Activated naive CD4-positive, alpha-beta T cell treated with Interleukin-2 at 50 U/mL for 16 hours (primary cell): ENCODE measurements around the gene DMD.

Experiments
- DNase-seq: peaks from one replicate; pipeline ENCODE4 v3.0.0-alpha.2; 2020

The DMD gene

DNA sequence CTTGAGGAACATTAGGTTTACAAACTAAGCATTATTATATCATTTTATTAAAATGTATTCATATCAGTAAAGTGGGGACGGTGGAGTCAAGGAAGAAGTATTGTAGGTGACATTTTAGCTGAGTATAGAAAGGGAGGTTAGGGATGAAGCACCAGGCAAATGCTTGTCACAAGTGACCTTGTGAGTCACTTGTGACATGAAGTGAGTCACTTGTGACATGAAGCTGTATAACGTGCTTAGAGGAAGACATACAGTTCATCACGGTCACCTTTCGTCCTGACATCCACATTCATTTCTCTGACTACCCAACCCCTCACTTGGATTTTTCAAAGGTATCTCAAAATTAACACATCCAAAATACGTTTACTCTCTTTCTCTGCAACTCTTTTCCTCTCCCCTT, 1034.8 kb downstream of the DMD start:
- no peak for DNase-seq

- DNase-seq: no peak
These were observed 1040.9 kb downstream of the DMD start for GRCh38 chrX:32170481-32170880.

GRCh38 chrX:32155044-32155638, 1056.2 kb downstream of the DMD start:
- no peak for DNase-seq

- no peak for DNase-seq
These were observed 1057.8 kb downstream of the DMD start for GRCh38 chrX:32153585-32153984.

DNA sequence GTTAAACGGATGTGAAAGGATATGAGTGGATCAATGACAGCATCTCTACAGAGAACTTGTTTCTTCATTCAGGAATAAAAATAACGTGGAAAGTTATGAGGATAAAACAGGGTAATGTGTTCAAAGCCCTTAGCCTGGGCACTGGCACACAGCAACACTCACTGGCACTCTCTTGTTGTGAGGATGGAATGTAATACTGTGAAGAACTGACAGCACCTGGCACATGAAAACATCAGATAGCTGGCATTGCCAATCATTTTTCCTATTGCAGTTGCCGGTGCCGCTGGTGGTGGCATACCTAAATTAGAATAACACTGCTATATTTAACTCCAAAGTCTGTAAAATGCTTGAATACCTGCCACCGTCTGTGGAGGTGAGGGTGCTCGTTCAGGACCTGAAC, 1061.2 kb downstream of the DMD start:
- DNase-seq: no peak

DNA sequence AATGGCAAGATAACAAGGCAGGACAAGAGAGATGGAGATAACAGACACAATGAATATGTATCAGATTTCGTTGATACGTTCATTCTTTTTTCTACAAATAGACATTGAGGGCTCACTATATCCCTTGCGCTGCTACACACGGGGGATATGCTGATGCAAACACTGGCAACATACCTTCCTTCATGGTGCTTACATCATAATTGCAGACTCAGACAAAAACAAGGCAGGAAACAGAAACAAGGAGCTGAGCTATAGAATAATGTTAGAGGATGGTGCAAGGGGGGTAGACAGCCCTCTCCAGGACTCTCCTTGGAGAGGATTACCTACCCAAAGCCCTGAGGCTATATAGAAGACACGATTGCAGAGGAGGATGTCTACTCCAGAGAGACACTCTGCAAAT, 1069.5 kb downstream of the DMD start:
- no peak for DNase-seq

- no peak for DNase-seq
These were observed 1071.9 kb downstream of the DMD start for GRCh38 chrX:32139476-32139875.

GRCh38 chrX:32137525-32137924, 1073.8 kb downstream of the DMD start:
- no peak for DNase-seq

DNA sequence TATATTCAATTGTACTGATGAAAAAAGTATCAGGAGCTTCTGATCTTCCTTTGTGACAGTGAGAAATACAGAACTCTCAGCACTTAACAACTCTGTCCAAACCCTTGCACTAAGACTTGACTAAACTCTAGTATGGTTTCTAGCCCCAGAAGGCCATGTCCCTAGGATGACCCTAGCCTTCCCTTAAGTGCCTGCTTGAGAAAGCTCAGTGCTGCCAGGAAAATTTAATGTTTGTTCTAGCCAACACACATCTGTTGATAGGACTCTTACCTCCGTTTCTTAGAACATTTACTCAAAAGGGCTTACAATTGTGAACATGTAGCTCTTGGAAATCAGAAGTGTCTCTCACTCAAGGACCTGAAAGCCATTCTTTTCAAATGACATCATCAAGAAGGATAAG, 1084.4 kb downstream of the DMD start:
- DNase-seq: no peak

DNA sequence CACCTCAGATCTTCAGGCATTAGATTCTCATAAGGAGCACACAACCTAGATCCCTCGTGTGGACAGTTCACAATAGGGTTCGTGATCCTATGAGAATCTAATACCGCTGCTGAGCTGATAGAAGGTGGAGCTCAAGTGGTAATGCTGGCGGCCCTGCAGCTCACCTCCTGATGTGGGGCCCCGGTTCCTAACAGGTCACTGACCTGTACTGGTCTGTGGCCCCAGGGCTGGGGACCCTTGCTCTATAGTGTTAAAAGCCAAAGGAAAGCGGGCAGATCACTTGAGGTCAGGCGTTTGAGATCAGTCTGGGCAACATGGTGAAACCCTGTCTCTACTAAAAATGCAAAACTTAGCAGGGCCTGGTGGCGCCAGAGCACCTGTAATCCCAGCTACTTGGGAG, 1092.5 kb downstream of the DMD start:
- no peak for DNase-seq

DNA sequence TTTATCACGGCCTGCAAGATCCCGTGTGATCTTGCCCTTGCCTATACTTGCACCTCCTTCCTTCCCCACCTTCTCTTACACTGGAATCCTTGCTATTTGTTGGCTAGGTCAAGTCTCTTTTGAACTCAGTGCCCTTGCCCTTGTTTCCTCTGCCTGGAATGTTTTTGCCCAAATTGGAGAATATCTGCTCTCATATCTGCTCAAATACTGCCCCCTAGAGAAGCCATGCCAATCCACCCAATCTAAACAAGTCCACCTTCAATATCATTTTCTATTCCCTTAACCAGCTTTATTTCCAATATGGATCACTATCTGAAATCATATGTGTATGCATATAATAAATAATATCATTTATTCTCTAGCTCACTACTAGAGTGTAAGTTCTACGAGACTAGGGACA, 1095.3 kb downstream of the DMD start:
- no peak for DNase-seq

DNA sequence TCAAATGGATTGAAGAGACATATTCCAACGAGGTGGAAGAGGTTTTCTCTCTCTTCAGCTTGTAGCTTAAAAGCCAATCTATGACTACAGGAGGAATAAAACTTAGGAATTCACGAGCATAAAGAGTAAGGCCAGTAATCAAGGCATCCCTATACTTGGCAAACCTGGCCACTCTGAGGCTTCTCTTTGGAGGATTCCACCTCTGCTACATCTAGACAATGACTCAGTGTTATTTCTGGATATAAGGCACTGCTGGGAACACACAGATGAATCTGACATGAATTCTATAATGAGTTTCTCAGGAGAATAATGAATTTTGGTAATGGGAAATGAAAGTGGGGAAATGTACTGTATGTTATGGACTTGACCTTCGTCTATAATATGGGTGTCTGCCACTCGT, 1123.7 kb downstream of the DMD start:
- DNase-seq: no peak

GRCh38 chrX:32084757-32085156, 1126.6 kb downstream of the DMD start:
- DNase-seq: no peak

DNA sequence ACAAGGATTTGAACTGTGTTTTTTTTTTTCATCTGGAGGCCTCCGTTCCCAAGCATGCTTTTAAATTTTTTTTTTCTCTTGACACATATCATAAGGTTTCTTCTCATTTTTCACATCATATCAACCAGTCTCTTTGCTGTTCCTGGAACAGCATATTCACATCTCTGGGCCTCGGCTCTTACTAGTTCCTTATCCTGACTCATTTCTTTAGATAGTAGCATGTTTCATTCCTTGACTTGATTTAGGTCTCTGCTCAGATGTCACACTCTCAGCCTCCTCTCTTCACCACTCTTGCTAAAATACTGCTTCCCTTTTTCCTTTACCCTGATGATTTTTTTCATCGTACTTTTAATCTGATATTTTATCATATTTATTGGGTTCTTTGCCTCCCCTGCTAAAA, 1163.1 kb downstream of the DMD start:
- no peak for DNase-seq

- no peak for DNase-seq
These were observed 1166.2 kb downstream of the DMD start for GRCh38 chrX:32045149-32045548.

DNA sequence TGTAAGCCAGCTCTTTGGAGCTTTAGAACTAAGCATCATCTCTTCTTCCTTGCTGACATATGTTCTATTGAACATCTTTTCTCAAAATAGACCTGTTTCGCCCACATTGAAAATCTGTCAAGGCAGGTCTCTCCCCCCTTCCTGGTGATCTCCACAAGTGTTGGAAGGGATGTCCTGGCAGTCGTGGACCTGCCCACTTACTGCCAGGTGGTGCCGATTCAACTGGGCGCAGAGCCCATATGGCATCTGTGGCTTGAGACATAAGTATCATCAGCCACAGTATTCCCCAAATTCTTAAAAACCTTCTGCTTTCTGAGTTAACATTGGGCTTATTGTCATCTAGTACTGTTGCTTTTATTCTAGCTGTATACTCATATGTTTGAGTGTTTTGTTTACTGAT, 1170.2 kb downstream of the DMD start:
- DNase-seq: no peak

DNA sequence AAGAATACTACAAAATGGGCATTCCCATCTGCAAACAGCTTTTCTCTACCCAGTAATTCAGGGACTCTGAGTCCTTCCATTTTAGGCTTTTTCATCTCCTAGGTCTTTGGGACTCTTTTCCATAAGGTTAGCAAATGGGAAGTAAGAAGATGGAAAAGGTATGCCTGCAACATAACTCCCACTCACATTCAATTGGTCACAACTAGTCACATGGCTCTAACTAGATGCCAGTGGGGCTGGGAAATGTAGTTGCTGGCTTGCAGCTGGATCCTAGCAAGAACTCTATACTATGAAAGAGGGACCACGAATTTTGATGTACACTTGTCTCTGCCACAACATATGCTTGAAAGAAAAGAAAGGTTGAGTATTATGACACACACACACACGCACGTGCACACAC, 1184.6 kb downstream of the DMD start:
- DNase-seq: no peak

DNA sequence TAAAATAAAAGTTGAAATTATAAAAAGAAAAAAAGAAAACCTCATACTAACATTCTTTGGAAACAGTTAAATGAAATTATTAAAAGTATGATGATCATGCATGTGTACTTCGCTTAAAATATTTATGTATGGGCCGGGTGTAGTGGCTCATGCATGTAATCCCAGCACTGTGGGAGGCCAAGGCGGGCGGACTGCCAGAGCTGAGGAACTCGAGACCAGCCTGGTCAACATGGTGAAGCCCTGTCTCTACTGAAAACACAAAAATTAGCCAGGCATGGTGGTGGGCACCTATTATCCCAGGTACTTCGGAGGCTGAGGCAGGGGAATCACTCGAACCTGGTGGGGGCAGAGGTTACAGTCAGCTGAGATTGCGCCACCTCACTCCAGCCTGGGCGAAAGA, 1187.3 kb downstream of the DMD start:
- DNase-seq: no peak

DNA sequence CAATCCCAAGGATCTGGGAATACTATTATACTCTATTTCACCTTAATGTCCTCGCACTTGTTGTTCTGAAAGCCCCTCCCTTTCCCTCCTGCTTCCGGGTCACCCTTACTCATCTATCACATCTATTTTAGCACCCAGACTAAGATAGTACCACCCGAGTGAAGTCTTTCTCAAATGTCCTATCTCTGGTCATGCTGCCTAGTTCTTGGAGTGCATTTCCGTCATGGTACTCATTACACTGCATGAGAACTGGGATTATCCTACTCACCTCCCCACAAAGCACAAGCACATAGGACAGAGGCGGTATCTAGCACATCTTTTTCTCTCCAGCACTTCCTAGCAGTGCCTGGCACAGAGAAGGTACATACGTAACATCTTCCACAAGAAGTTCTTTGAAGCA, 1195.2 kb downstream of the DMD start:
- DNase-seq: no peak

- DNase-seq: no peak
These were observed 1200.4 kb downstream of the DMD start for GRCh38 chrX:32010948-32011347.

DNA sequence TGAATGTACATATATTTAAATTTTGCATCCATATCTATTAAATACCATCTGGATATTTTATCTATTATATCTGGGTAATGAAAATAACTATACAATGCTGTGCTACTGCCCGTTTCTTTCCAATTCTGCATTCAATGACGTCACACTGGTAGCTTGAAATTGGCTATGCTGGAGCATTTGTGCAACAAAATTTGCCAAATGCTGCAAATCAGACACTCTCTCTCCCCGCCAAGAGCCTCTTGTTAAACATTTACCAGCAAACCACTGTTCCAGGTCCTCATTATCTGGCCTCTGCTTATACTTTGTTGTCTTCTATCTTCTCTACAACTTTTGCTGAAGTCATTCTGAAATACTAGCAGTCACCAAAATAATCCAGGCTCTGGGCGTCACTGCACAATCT, 1201.1 kb downstream of the DMD start:
- DNase-seq: no peak

DNA sequence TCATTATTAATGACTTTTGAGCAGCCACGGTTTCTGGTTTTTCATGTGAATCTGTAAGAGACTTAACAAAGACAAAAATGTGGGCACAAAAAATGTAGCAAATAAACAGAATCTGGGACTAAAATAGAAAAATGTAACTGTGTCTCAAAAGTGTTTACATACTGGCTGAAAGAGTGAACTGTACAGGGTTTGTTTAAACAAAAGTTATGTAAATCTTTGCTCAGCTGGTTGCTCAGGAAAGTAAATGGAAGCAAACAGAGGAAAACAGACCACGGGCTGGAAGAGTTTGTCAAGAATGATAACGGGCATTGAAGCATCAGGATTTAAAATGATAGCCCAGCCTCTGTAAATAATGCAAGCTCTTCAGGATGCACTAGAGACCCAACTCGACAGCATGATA, 1217.7 kb downstream of the DMD start:
- DNase-seq: no peak

GRCh38 chrX:31988975-31989374, 1222.4 kb downstream of the DMD start:
- DNase-seq: no peak

- no peak for DNase-seq
These were observed 1229.7 kb downstream of the DMD start for GRCh38 chrX:31981546-31982062.

- DNase-seq: no peak
These were observed 1241.6 kb downstream of the DMD start for GRCh38 chrX:31969714-31970113.

DNA sequence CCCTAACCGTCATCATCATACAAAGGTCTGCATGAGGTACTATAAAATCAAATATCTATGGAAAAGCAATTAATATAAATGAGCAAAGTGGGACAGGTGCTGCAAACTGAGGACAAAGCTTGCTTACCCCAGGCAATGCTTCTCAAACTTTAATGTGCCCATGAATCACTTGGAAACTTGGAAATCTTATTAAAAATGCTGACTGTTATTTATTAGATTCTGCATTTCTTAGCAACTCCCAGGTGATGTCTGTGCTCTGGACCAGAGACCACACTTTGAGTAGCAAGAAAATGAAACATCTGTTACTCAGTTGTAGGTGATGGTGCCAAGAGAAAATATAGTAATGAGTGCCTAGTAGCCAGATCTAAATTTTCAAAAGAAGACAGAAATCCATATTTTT, 1249.1 kb downstream of the DMD start:
- no peak for DNase-seq
